ENCODE results near the gene SIK3.

The SIK3 gene

GRCh38 chr11:116963813-116964212 is 134.4 kb downstream of the SIK3 start:
- DNase-seq (ENCODE audit: low spot score), result no peak
- in situ Hi-C loops (cut with MboI; ENCODE audit: low pct_unique_long_range_greater_than_20kb, low sequenced_read_pairs, unreplicated experiment), result no loop called here
- no peak for TF ChIP-seq CTCF (IDR thresholded peaks at IDR 0.05; ENCODE audit: extremely low read depth, insufficient read depth, missing control alignments)

GRCh38 chr11:116962108-116962507 is 136.1 kb downstream of the SIK3 start:
- TF ChIP-seq CTCF (IDR thresholded peaks at IDR 0.05; ENCODE audit: extremely low read depth, insufficient read depth, missing control alignments), result no peak
- no peak for DNase-seq (ENCODE audit: low spot score)
- in situ Hi-C loops (cut with MboI; ENCODE audit: low pct_unique_long_range_greater_than_20kb, low sequenced_read_pairs, unreplicated experiment), result no loop called here

- no peak for DNase-seq (ENCODE audit: low spot score)
- in situ Hi-C loops (cut with MboI; ENCODE audit: low pct_unique_long_range_greater_than_20kb, low sequenced_read_pairs, unreplicated experiment), result no loop called here
- TF ChIP-seq CTCF (IDR thresholded peaks at IDR 0.05; ENCODE audit: extremely low read depth, insufficient read depth, missing control alignments), result no peak
These were observed 137.3 kb downstream of the SIK3 start for GRCh38 chr11:116960930-116961329.

- no peak for TF ChIP-seq CTCF (IDR thresholded peaks at IDR 0.05; ENCODE audit: extremely low read depth, insufficient read depth, missing control alignments)
- no peak for DNase-seq (ENCODE audit: low spot score)
- in situ Hi-C loops (cut with MboI; ENCODE audit: low pct_unique_long_range_greater_than_20kb, low sequenced_read_pairs, unreplicated experiment), result no loop called here
These were observed 140.0 kb downstream of the SIK3 start for GRCh38 chr11:116958246-116958645.

GRCh38 chr11:116955949-116956348 is 142.3 kb downstream of the SIK3 start:
- no peak for TF ChIP-seq CTCF (IDR thresholded peaks at IDR 0.05; ENCODE audit: extremely low read depth, insufficient read depth, missing control alignments)
- in situ Hi-C loops (cut with MboI; ENCODE audit: low pct_unique_long_range_greater_than_20kb, low sequenced_read_pairs, unreplicated experiment), result no loop called here
- DNase-seq (ENCODE audit: low spot score), result no peak

- no peak for TF ChIP-seq CTCF (IDR thresholded peaks at IDR 0.05; ENCODE audit: extremely low read depth, insufficient read depth, missing control alignments)
- DNase-seq (ENCODE audit: low spot score), result no peak
- in situ Hi-C loops (cut with MboI; ENCODE audit: low pct_unique_long_range_greater_than_20kb, low sequenced_read_pairs, unreplicated experiment), result no loop called here
These were observed 142.7 kb downstream of the SIK3 start for GRCh38 chr11:116955548-116955947.

Measured in GM13977 (cell line).